Measurements from ENCODE around the gene CNTNAP2. TPM values are rescaled to one million over a fixed set of nuclear protein-coding genes. Genes with fewer than 3 reads are reported as not detected.

The CNTNAP2 gene
- total RNA-seq, 1 experiment from 2014 or later = 0.03 TPM

- Histone ChIP-seq H3K36me3 (ENCODE audit: control insufficient read depth, insufficient read depth, low read length) (no peaks in the 10 kb centered on the region), H3K27me3 (ENCODE audit: control insufficient read depth, insufficient read depth, low read length) (peaks cover 7% of the 10 kb centered on the region; the same call in 1 of the 2 replicates), H3K27ac (ENCODE audit: low read length) (no peak overlapping the region), H3K4me3 (ENCODE audit: low read depth in 2 of 2, low read length in 2 of 2) (no peak overlapping the region), H3K9me3 (ENCODE audit: control insufficient read depth, insufficient read depth, low read depth, low read length) (no peaks in the 10 kb centered on the region), H3K4me1 (ENCODE audit: control insufficient read depth, insufficient read depth, low read length) (no peaks in the 10 kb centered on the region)
- CTCF ChIA-PET = no interaction called here
- POLR2A ChIA-PET = no interaction called here
- BruUV-seq (replicated peaks) = no TSS peak
- ATAC-seq (peak; percentile 85), DNase-seq (ENCODE audit: low read depth, low spot score) (no peak)
- no peak for TF ChIP-seq TCF7L2 (IDR thresholded peaks at IDR 0.05; ENCODE audit: low read depth, low read length)
- TF ChIP-seq CTCF (IDR thresholded peaks at IDR 0.05) = peak; percentile 63; the same call in 1 of the 2 replicates
- intact Hi-C loops (cut with micrococcal nuclease; ENCODE audit: unreplicated experiment) = no loop called here
- in situ Hi-C loops (cut with HindIII; ENCODE audit: low pct_unique_long_range_greater_than_20kb, low sequenced_read_pairs) = no loop called here
These were observed 2169.5 kb downstream of the CNTNAP2 start for GRCh38 chr7:148286150-148286549.

- no TSS peak for BruUV-seq (replicated peaks)
- no peaks in the 10 kb centered on the region for H3K9me3 ChIP-seq (ENCODE audit: control insufficient read depth, insufficient read depth, low read depth, low read length)
- no peaks in the 10 kb centered on the region for H3K4me1 ChIP-seq (ENCODE audit: control insufficient read depth, insufficient read depth, low read length)
- no peaks in the 10 kb centered on the region for H3K36me3 ChIP-seq (ENCODE audit: control insufficient read depth, insufficient read depth, low read length)
- no peak overlapping the region for H3K27ac ChIP-seq (ENCODE audit: low read length)
- peaks cover 4% of the 10 kb centered on the region; the same call in 1 of the 2 replicates for H3K27me3 ChIP-seq (ENCODE audit: control insufficient read depth, insufficient read depth, low read length)
- intact Hi-C loops (cut with micrococcal nuclease; ENCODE audit: unreplicated experiment) = no loop called here
- CTCF ChIA-PET = interaction anchor here (0.7 kb wide), 1 partner anchor 185 kb away, joined by 3 read pairs; no protein-coding TSS in a partner anchor
- no peak overlapping the region for H3K4me3 ChIP-seq (ENCODE audit: low read depth in 2 of 2, low read length in 2 of 2)
- no peak for ATAC-seq
- TF ChIP-seq CTCF (IDR thresholded peaks at IDR 0.05) (no peak), SIN3A (IDR thresholded peaks at IDR 0.05; ENCODE audit: borderline replicate concordance, insufficient read depth, low read depth, low read length) (no peak), TCF7L2 (IDR thresholded peaks at IDR 0.05; ENCODE audit: low read depth, low read length) (no peak), REST (IDR thresholded peaks at IDR 0.05; ENCODE audit: insufficient read depth in 1 of 2, low read depth in 2 of 2, low read length in 1 of 2) (no peak), POLR2AphosphoS5 (IDR thresholded peaks at IDR 0.05; ENCODE audit: low read depth, low read length) (no peak)
- POLR2A ChIA-PET = interaction anchor here (0.7 kb wide), 1 partner anchor 87 kb away, joined by 4 read pairs; no protein-coding TSS in a partner anchor
- in situ Hi-C loops (cut with HindIII; ENCODE audit: low pct_unique_long_range_greater_than_20kb, low sequenced_read_pairs) = no loop called here
- no peak for DNase-seq (ENCODE audit: low read depth, low spot score)
These were observed 2170.9 kb downstream of the CNTNAP2 start for GRCh38 chr7:148287538-148287937.
